HS-5 (cell line): ENCODE data around the gene HEXD.
A peak's percentile ranks its signal among the peaks of the same experiment; 100 is the strongest.
"Not testable (repeated sequence)": the region's sequence is repeated elsewhere in the genome, so short reads cannot be mapped to it uniquely, and the experiment has no call there.

Experiments used
- DNase-seq: peaks from one replicate; pipeline ENCODE4 v3.0.0-alpha.2; 2012; ENCODE audit warnings: low read depth

HEXD gene

GRCh38 chr17:82418001-82418986, at the start of gene HEXD, which contains the start of gene OGFOD3:
HEXD (plus strand) TSS chr17:82418347; CDS start chr17:82419800, 1,453 bp downstream.
OGFOD3 (minus strand) TSS chr17:82418586; CDS start chr17:82418485, 101 bp downstream.
- DNase-seq: peak; percentile 42

GRCh38 chr17:82369211-82369610, 48.9 kb upstream of the HEXD start:
- DNase-seq: no peak

GRCh38 chr17:82370471-82371332, 47.4 kb upstream of the HEXD start:
- DNase-seq: no peak

- no peak for DNase-seq
Observed at GRCh38 chr17:82371333-82372248, 46.6 kb upstream of the HEXD start, which contains the start of gene UTS2R. UTS2R (plus strand) TSS chr17:82371765; CDS start chr17:82374325, 2,560 bp downstream.

DNA sequence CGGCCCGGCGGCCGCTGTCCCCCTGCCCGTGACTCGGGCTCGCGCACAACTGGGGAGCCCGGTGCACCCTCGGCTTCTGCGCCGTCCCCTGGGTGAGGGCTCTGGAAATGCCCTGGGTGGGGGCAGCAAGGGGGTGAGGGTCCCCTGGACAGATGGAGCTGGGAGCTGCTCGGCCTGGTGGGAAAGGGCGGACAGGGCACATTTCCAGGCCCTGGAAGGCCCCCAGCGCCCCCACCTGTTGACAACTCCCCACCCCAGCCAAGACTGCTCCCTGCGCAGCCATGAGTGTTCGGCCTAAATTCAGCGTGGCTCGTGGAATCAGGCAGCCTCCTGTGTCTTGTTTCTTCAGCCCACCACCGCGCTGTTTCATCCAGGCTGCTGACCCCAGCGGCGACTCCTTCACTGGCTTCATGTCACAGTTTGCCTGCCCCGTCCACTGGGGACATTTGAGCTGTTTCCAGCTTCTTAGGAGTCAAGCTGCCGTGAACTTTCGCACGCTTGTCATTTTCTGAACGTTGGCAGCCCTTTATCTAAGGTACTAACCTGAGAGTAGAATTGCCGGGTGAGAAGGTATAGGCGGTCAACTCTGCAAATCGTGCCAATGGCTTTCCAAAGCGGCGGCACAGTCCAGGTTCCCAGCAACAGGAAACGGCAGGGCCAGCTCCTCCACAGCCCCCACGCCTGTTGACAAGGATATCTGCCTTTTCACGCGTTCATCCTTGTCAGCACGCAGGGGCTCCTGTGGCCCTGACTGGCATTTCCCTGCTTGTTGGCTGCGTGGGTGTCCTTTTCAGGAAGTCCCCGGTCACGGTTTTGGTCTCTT, 45.7 kb upstream of the HEXD start:
- DNase-seq: no peak

DNA sequence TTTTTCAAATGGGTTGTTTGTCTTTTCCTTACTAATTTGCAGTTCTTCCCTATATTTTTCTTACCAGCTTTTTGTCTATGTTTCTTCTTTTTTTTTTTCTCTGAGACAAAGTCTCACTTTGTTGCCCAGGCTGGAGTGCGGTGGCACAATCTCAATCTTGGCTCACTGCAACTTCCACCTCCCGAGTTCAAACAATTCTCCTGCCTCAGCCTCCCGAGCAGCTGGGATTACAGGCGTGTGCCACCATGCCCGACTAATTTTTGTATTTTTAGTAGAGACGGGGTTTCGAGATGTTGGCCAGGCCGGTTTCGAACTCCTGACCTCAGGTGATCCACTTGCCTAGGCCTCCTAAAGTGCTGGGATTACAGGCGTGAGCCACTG, 45.1 kb upstream of the HEXD start:
- not testable (repeated sequence) for DNase-seq

- DNase-seq: no peak
Observed at GRCh38 chr17:82373731-82374625, 44.2 kb upstream of the HEXD start.

DNA sequence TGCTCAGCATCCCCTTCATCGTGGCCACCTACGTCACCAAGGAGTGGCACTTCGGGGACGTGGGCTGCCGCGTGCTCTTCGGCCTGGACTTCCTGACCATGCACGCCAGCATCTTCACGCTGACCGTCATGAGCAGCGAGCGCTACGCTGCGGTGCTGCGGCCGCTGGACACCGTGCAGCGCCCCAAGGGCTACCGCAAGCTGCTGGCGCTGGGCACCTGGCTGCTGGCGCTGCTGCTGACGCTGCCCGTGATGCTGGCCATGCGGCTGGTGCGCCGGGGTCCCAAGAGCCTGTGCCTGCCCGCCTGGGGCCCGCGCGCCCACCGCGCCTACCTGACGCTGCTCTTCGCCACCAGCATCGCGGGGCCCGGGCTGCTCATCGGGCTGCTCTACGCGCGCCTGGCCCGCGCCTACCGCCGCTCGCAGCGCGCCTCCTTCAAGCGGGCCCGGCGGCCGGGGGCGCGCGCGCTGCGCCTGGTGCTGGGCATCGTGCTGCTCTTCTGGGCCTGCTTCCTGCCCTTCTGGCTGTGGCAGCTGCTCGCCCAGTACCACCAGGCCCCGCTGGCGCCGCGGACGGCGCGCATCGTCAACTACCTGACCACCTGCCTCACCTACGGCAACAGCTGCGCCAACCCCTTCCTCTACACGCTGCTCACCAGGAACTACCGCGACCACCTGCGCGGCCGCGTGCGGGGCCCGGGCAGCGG, 43.4 kb upstream of the HEXD start:
- no peak for DNase-seq

DNA sequence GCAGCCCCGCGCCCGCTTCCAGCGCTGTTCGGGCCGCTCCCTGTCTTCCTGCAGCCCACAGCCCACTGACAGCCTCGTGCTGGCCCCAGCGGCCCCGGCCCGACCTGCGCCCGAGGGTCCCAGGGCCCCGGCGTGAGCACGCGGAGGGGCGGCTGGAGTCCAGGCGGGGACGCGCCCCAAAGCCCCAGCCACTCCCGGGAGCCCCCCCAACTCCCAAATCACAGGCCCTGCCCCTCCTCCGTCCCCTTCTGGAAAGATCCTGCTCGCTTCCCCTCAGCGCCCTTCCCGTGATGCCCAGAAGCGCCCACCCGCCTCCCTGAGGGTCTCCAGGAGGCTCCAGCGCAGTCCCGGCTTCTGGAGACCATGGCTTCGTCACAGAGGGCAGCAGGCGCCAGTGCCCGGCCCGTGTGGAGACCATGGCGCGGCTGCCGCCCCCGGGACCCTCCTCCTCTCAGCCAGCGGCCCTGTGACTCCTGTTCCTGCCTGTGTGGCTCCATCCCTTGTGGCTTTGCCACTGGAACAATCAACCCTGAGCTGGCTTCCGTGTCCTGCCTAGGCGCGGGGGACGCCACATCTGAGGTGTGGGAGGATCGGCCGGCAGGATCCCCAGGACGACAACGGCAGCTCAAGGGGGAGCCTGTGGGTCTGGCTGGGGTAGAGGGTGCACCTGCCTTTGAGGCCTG, 42.6 kb upstream of the HEXD start:
- DNase-seq: no peak

GRCh38 chr17:82376042-82376730, 42.0 kb upstream of the HEXD start:
- no peak for DNase-seq

- not testable (repeated sequence) for DNase-seq
Observed at GRCh38 chr17:82377294-82377693, 40.9 kb upstream of the HEXD start.

GRCh38 chr17:82377924-82378740, 40.0 kb upstream of the HEXD start:
- DNase-seq: no peak

GRCh38 chr17:82378741-82379021, 39.5 kb upstream of the HEXD start:
- DNase-seq: no peak

DNA sequence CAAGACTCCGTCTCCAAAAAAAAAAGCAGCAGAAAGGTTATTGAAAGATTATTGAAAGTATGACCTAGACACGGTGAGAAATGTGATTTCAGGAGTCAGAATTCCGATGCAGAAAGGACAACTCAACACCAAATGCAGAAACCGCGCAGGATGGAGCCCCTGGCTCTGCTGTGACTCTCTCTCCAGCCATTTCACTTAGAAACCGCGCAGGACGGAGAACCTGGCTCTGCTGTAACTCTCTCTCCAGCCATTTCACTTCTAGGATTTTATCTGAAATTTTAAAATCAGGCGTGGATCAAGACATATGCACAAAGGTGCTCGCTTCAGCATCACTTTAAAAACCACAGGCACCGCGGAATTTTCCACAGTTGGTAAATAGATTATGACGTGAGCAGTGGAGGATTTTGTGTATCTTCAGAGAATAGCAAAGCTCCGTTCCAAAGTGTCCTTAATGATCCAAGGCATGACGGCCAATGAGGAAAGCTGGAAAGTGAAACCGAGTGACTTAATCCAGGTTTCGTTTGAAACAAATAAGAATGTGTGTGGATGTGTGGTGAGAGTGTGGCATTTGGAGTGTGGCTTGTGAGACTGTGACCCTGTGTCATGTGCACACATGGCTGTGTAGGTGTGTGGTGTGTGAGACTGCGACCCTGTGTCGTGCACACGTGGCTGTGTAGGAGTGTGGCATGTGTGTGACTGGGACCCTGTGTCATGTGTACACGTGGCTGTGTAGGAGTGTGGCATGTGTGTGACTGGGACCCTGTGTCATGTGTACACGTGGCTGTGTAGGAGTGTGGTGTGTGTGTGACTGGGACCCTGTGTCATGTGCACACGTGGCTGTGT, 37.1 kb upstream of the HEXD start:
- DNase-seq: no peak

DNA sequence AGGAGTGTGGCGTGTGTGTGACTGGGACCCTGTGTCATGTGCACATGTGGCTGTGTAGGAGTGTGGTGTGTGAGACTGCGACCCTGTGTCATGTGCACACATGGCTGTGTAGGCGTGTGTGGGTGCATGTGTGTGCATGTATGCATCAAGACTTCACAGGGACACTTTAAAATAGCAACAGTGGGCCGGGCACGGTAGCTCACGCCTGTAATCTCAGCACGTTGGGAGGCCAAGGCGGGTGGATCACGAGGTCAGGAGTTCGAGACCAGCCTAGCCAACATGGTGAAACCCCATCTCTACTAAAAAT, 36.5 kb upstream of the HEXD start:
- DNase-seq: not testable (repeated sequence)

DNA sequence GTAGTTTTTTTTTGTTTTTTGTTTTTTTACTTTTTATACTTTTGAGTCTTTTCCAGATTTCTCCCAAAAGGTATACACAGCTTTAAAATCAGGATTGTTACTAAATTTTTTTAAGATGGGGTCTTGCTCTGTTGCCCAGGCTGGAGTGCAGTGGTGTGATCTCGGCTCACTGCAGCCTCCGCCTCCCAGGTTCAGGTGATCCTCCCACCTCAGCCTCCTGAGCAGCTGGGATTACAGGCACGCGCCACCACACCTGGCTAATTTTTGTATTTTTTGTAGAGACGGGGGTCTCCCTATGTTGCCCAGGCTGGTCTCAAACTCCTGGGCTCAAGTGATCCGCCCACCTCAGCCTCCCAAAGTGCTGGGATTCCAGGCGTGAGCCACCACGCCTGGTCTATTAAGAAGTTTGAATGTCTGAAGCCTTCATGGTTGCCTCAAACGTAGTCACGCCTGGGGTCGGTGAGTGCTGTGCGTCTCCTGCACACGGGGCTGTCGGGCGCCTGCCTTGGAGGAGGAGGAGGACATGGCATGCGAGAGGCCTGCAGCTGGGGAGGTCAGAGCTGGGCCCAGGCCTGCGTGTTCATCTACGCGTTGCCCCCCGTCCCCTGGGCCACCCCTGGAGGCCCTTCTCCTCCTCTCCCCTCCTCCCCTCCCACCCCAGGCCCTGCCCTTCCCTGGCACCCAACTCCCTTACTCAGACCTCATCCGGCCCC, 35.8 kb upstream of the HEXD start:
- DNase-seq: not testable (repeated sequence)
